Hindlimb muscle (tissue), 1 donor: Measurements from ENCODE around the gene XAB2. TPM values are rescaled to one million over a fixed set of nuclear protein-coding genes. Genes with fewer than 3 reads are reported as not detected.
"Not testable (repeated sequence)": the region's sequence is repeated elsewhere in the genome, so short reads cannot be mapped to it uniquely, and the experiment has no call there.

Experiments used
- DNase-seq: peaks from one replicate; pipeline ENCODE4 v3.0.0-alpha.2; 2013
- polyA plus RNA-seq: library from polyadenylated mRNA; unstranded; fragments of 120-200 nt; gene quantifications from one replicate; pipeline ENCODE4 v1.2.1, GENCODE V29; 2013; ENCODE audit not compliant: insufficient read length

Gene XAB2
- polyA plus RNA-seq, 1 donor: 33.1 TPM

DNA sequence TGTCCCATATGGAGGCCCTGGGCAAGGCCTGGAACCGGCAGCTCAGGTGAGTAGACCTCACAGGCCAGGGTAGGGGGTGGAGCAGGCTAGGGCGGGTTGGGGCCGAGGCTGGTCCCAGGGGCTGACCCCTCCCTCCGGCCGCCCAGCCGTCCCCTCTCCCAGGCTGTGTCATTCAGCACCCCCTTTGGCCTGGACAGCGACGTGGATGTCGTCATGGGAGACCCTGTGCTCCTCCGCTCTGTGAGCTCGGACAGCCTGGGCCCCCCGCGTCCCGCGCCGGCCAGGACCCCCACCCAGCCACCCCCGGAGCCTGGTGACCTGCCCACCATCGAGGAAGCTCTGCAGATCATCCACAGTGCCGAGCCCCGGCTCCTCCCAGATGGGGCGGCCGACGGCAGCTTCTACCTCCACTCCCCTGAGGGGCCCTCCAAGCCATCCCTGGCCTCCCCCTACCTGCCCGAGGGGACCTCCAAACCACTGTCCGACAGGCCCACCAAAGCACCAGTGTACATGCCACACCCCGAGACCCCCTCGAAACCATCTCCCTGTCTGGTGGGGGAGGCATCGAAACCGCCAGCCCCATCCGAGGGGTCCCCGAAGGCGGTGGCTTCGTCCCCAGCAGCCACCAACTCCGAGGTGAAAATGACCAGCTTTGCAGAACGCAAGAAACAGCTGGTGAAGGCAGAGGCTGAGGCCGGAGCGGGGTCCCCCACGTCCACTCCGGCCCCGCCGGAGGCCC lies 17.6 kb downstream of the XAB2 start:
- DNase-seq: no peak

GRCh38 chr19:7610491-7611240 lies 18.7 kb downstream of the XAB2 start:
- no peak for DNase-seq

DNA sequence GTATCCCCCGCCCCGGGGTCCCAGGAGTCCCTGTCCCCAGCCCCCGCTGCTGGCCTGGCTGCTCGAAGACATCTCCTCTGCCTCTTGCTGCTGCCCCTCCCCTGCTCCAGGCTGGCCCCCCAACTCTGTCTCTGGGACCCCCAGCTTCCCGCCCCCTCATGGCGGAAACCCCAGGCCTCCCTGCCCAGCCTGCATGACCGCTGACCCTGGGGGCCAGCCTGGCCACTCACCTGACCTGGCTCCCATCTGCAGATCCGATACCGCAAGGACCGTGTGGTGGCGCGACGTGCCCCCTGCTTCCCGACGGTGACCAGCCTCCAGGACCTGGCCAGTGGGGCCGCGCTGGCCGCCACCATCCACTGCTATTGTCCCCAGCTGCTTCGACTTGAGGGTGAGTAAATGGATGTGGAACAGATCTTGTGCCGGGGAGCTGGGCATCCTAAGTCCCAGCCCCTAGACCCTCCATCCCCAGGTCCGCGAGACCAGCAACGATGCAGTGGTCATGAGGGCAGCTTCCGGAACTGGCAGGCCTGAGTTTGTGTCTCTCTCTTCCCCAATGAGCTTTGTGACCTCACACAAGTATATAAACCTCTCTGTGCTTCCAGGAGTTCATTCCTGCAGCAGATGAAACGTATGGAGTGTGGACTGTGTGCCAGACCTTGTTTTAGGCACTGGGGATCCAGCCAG lies 21.3 kb downstream of the XAB2 start:
- no peak for DNase-seq

- no peak for DNase-seq
Measured at GRCh38 chr19:7607212-7607873, 22.0 kb downstream of the XAB2 start.

DNA sequence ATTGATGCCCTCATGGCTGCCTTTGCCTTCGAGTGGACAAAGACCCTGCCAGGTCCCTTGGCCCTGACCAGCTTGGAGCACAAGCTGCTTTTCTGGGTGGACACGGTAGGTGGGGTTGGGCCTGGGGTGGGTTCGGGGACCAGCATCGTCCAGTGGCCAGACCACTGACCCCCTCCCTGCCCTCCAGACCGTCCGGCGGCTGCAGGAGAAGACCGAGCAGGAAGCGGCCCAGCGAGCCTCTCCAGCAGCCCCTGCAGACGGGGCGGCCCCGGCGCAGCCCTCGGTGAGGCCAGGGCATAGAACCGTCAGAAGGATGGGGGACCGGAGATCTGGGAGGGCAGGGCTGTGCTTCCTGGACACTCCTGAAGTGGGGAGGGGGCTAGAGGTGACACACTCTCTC lies 23.1 kb downstream of the XAB2 start:
- no peak for DNase-seq

GRCh38 chr19:7605490-7606222 lies 23.7 kb downstream of the XAB2 start:
- DNase-seq: no peak

GRCh38 chr19:7603919-7604318 lies 25.4 kb downstream of the XAB2 start:
- DNase-seq: no peak

- no peak for DNase-seq
Measured at GRCh38 chr19:7602935-7603497, 26.3 kb downstream of the XAB2 start.

DNA sequence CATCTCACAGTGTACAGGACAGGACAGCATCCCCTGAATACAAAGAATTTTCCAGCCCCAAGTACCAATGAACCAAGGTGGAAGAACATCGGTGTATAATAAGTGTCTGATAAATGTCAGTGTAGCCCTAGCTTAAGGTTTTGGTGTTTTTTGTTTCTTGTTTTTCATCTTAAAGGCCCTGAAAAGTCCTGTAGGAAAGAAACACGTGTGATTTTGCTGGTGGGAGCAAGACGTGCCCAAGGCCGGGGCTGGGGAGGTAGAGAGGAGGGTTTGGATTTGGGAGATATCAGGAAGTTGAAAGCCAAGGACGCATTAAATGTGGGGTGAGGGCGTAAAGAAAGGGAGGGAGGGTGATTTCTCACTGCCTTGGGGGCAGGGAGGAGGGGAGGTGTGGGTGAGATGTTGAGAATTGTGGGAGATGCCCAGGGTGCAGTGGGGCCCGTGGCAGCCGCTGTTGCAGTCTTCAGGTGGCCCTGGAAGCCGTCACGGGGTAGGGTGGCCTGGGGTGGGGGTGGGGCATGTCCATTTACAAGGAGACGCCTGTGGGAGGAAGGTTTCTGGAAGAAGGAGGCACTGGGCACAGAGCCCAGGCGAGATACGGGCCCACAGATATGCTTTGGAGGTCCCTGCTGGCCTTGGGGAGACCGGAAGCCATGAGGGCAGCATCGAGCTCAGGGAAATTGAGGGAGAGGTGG lies 27.0 kb downstream of the XAB2 start:
- no peak for DNase-seq

GRCh38 chr19:7600721-7601120 lies 28.6 kb downstream of the XAB2 start:
- no peak for DNase-seq

DNA sequence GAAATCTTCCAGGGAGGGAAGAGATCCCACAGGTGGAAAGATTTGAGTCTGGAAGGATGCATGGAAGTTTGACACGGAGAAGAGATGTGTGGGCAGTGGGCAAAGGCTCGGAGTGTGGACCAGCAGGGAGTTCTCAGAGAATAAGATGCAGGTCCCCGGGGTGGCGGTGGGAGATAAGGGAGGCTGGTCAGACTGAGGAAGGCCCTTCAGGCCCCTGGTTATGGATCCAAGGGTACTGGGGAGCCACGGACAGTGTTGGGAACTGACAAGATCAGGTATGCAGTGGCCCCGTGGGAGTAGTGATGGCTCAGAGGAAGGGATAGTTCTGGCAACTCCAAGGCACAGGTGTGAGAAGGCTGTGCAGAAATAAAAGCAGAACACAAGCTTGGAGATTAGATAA lies 31.2 kb downstream of the XAB2 start:
- DNase-seq: no peak

GRCh38 chr19:7597689-7598088 lies 31.7 kb downstream of the XAB2 start:
- DNase-seq: no peak

DNA sequence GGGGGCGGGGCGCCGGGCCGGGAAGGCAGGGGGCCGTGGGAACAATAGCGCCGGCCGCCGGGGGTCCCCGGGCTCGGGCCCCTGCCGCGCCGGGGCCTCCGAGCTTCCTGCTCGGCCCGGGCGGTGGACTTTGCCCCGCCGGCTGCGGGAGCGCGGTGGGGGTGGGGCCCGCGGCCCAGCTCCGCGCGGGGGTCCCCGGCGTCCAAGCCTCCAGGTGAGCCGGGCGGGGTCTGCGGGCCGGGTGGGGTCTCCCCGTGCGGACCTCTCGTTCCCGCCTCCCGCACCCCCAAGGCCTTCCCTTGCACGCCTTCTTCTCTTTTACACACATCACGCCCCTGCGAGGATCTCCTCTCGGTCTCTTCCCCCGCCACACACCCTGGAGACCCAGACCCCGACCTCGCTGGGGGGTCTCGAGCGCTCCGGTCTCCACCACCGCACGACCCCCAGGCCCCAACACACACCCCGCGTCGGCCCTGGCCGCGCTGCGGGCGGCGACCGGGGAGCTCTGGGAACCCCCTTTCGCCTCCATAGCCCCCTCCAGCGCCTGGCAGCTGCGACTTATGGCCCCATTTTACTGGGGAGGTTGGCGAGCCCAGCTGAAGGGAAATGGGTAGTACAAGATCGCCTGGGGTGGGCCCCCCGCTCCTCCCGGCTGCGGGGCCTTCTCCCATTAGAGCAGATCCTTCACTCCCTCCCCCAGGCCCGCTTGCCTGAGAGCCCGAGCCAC lies 33.0 kb downstream of the XAB2 start:
- no peak for DNase-seq

- no peak for DNase-seq
Measured at GRCh38 chr19:7595466-7596133, 33.7 kb downstream of the XAB2 start, which contains the start of gene CAMSAP3. Gene CAMSAP3 (plus strand): TSS chr19:7595863. CDS start chr19:7596003, 140 bp downstream.

- DNase-seq: no peak
Measured at GRCh38 chr19:7590256-7590655, 39.1 kb downstream of the XAB2 start.

DNA sequence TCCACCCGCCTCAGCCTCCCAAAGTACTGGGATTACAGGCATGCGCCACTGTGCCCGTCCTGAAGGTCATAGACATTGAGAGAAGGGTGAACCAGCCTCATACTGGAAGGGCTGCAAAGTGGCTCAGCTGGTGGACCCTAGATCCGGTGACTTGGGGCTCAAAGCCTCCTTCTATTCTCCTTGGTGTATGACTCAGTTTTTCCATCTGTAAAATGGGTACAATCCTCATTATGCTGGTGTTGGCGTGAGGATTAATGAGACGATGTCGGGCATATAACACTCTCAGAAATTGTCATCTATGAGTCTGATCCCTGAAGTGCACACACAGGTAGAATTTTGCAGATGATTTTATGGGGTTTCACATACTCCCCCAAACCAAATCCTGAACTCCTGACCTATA lies 39.5 kb downstream of the XAB2 start:
- no peak for DNase-seq

- no peak for DNase-seq
Measured at GRCh38 chr19:7582446-7582845, 46.9 kb downstream of the XAB2 start.

- no peak for DNase-seq
Measured at GRCh38 chr19:7579182-7579581, 50.2 kb downstream of the XAB2 start.

DNA sequence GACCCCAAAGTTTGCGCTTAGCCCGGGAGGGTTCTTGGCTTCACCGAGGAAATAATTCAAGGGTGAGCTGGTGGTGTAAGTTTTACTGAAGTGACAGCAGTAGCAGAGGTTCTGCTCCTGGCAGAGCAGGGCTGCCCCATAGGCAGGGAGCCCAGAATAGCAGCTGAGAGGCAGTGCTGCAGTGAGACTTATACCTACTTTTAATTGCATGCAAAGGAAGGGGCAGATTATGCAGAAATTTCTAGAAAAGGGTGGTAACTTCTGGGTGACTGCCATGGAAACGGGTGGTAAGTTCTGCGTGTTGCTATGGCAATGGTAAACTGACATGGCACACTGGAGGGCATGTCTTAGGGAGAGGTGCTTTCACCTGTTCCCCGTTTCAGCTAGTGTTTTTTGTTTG lies 51.2 kb downstream of the XAB2 start:
- DNase-seq: no peak

GRCh38 chr19:7577422-7577821 lies 51.9 kb downstream of the XAB2 start:
- not testable (repeated sequence) for DNase-seq
